Measurements from ENCODE around the gene ARHGEF37.

ARHGEF37 gene

GRCh38 chr5:149600932-149601331 is 19.6 kb downstream of the ARHGEF37 start:
- Histone ChIP-seq H3K36me3 (replicated peaks; ENCODE audit: low read depth, low read length) (no peaks in the 10 kb centered on the region), H3K4me1 (ENCODE audit: low read length) (peaks cover 9% of the 10 kb centered on the region), H3K9ac (ENCODE audit: low read length) (no peak overlapping the region), H3K4me3 (ENCODE audit: low read length) (no peak overlapping the region), H3K27ac (ENCODE audit: low read length) (no peak overlapping the region), H2AFZ (ENCODE audit: low read depth, low read length) (no peak overlapping the region), H3K9me3 (ENCODE audit: insufficient read depth, low read length) (no peaks in the 10 kb centered on the region), H3K79me2 (ENCODE audit: low read length) (no peaks in the 10 kb centered on the region), H4K20me1 (ENCODE audit: insufficient read depth, low read length) (no peaks in the 10 kb centered on the region), H3K4me2 (ENCODE audit: low read length) (no peak overlapping the region), H3K27me3 (ENCODE audit: low read depth, low read length) (no peaks in the 10 kb centered on the region)
- TF ChIP-seq, protein P1, sequence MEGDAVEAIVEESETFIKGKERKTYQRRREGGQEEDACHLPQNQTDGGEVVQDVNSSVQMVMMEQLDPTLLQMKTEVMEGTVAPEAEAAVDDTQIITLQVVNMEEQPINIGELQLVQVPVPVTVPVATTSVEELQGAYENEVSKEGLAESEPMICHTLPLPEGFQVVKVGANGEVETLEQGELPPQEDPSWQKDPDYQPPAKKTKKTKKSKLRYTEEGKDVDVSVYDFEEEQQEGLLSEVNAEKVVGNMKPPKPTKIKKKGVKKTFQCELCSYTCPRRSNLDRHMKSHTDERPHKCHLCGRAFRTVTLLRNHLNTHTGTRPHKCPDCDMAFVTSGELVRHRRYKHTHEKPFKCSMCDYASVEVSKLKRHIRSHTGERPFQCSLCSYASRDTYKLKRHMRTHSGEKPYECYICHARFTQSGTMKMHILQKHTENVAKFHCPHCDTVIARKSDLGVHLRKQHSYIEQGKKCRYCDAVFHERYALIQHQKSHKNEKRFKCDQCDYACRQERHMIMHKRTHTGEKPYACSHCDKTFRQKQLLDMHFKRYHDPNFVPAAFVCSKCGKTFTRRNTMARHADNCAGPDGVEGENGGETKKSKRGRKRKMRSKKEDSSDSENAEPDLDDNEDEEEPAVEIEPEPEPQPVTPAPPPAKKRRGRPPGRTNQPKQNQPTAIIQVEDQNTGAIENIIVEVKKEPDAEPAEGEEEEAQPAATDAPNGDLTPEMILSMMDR (IDR thresholded peaks at IDR 0.05; ENCODE audit: low read depth, low read length): no peak
- no peak for TF ChIP-seq EZH2phosphoT487 (IDR thresholded peaks at IDR 0.05; ENCODE audit: low read depth)

DNA sequence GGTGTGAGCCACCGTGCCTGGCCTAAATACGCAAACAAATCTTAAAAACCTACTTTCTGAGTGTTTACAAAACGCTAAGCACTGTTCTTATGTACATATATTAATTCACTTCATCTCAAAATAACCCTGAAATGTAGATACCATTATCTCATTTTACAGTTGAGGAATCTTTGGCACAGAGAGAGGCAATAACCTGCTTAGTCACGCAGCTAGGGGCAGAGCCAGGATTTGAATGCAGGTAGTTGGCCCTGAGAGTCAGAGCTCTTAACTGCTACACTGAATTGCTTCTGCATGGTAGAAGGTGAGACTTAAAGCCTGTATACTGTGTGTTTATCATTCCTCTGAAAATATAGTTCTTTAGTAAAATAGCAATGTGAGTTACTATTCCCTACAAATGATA is 21.9 kb downstream of the ARHGEF37 start:
- Histone ChIP-seq H3K9me3 (ENCODE audit: insufficient read depth, low read length) (no peaks in the 10 kb centered on the region), H3K4me3 (ENCODE audit: low read length) (no peak overlapping the region), H3K36me3 (replicated peaks; ENCODE audit: low read depth, low read length) (no peaks in the 10 kb centered on the region), H3K9ac (ENCODE audit: low read length) (no peak overlapping the region), H3K4me2 (ENCODE audit: low read length) (no peak overlapping the region), H3K79me2 (ENCODE audit: low read length) (no peaks in the 10 kb centered on the region), H3K27ac (ENCODE audit: low read length) (no peak overlapping the region), H3K4me1 (ENCODE audit: low read length) (peaks cover 16% of the 10 kb centered on the region), H2AFZ (ENCODE audit: low read depth, low read length) (no peak overlapping the region), H3K27me3 (ENCODE audit: low read depth, low read length) (no peaks in the 10 kb centered on the region), H4K20me1 (ENCODE audit: insufficient read depth, low read length) (no peaks in the 10 kb centered on the region)
- TF ChIP-seq, protein P1 (IDR thresholded peaks at IDR 0.05; ENCODE audit: low read depth, low read length): no peak
- TF ChIP-seq EZH2phosphoT487 (IDR thresholded peaks at IDR 0.05; ENCODE audit: low read depth): no peak

GRCh38 chr5:149603920-149604319 is 22.6 kb downstream of the ARHGEF37 start:
- no peak for TF ChIP-seq EZH2phosphoT487 (IDR thresholded peaks at IDR 0.05; ENCODE audit: low read depth)
- TF ChIP-seq, protein P1 (IDR thresholded peaks at IDR 0.05; ENCODE audit: low read depth, low read length): no peak
- H3K79me2 ChIP-seq (ENCODE audit: low read length): no peaks in the 10 kb centered on the region
- H2AFZ ChIP-seq (ENCODE audit: low read depth, low read length): no peak overlapping the region
- H4K20me1 ChIP-seq (ENCODE audit: insufficient read depth, low read length): no peaks in the 10 kb centered on the region
- no peaks in the 10 kb centered on the region for H3K9me3 ChIP-seq (ENCODE audit: insufficient read depth, low read length)
- peaks cover 16% of the 10 kb centered on the region for H3K4me1 ChIP-seq (ENCODE audit: low read length)
- H3K36me3 ChIP-seq (replicated peaks; ENCODE audit: low read depth, low read length): no peaks in the 10 kb centered on the region
- H3K27ac ChIP-seq (ENCODE audit: low read length): no peak overlapping the region
- no peak overlapping the region for H3K4me2 ChIP-seq (ENCODE audit: low read length)
- no peaks in the 10 kb centered on the region for H3K27me3 ChIP-seq (ENCODE audit: low read depth, low read length)
- no peak overlapping the region for H3K4me3 ChIP-seq (ENCODE audit: low read length)
- no peak overlapping the region for H3K9ac ChIP-seq (ENCODE audit: low read length)

DNA sequence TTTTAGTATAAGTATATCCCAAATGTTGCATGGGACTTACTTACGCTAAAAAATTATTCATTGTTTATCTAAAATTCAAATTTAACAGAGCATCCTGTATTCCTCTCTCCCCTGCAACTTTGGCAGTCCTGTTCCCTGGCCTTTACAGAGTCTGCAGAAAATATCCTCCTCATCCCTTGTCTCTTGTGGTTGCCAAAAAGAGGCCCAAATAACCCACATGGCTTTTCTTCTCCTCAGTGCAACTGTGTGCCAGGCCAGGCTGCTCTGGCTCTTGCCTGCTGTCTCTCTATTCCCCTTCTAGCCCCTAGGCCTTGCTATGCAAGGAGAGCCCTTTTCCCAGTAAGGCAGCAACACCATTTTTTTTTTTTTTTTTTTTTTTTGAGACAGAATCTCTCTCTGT is 23.0 kb downstream of the ARHGEF37 start:
- no peak overlapping the region for H3K4me2 ChIP-seq (ENCODE audit: low read length)
- H3K4me3 ChIP-seq (ENCODE audit: low read length): no peak overlapping the region
- peaks cover 16% of the 10 kb centered on the region for H3K4me1 ChIP-seq (ENCODE audit: low read length)
- no peak overlapping the region for H2AFZ ChIP-seq (ENCODE audit: low read depth, low read length)
- H3K27ac ChIP-seq (ENCODE audit: low read length): no peak overlapping the region
- no peaks in the 10 kb centered on the region for H3K9me3 ChIP-seq (ENCODE audit: insufficient read depth, low read length)
- no peaks in the 10 kb centered on the region for H3K79me2 ChIP-seq (ENCODE audit: low read length)
- TF ChIP-seq EZH2phosphoT487 (IDR thresholded peaks at IDR 0.05; ENCODE audit: low read depth): no peak
- TF ChIP-seq, protein P1 (IDR thresholded peaks at IDR 0.05; ENCODE audit: low read depth, low read length): no peak
- no peaks in the 10 kb centered on the region for H3K36me3 ChIP-seq (replicated peaks; ENCODE audit: low read depth, low read length)
- H4K20me1 ChIP-seq (ENCODE audit: insufficient read depth, low read length): no peaks in the 10 kb centered on the region
- no peak overlapping the region for H3K9ac ChIP-seq (ENCODE audit: low read length)
- no peaks in the 10 kb centered on the region for H3K27me3 ChIP-seq (ENCODE audit: low read depth, low read length)
